GM12878 (cell line): ENCODE measurements around the gene TNFAIP2. TPM values are rescaled to one million over a fixed set of nuclear protein-coding genes. Genes with fewer than 3 reads are reported as not detected.

Experiments used
- BCL3 ChIP-seq: IDR thresholded peaks from 2 replicates; pipeline ENCODE4 v1.6.1; 2011; ENCODE audit warnings: borderline replicate concordance, low read depth, mild to moderate bottlenecking, moderate library complexity, low read length; ENCODE audit not compliant: insufficient read depth, poor library complexity, severe bottlenecking
- BRCA1 ChIP-seq: IDR thresholded peaks from 2 replicates; pipeline ENCODE4 v1.6.1; 2011; ENCODE audit warnings: low read depth, low read length, improper control_type of control experiment
- CBFB ChIP-seq: IDR thresholded peaks from 2 replicates; pipeline ENCODE4 v1.6.1; 2016; ENCODE audit warnings: antibody characterized with exemption, low read depth
- CREM ChIP-seq: IDR thresholded peaks from 2 replicates; pipeline ENCODE4 v1.6.1; 2014; ENCODE audit warnings: antibody characterized with exemption, low read depth
- HCFC1 ChIP-seq: fragments of 150-350 bp; IDR thresholded peaks from 2 replicates; pipeline ENCODE4 v1.6.1; 2014; ENCODE audit warnings: low read length
- HDAC2 ChIP-seq: fragments of 200-600 bp; sonication (generic); IDR thresholded peaks from 2 replicates; pipeline ENCODE4 v1.6.1; 2017
- IRF5 ChIP-seq: fragments of 450-650 bp; IDR thresholded peaks from 2 replicates; pipeline ENCODE4 v1.6.1; 2017; ENCODE audit warnings: borderline replicate concordance
- JUNB ChIP-seq: IDR thresholded peaks from 2 replicates; pipeline ENCODE4 v1.6.1; 2016; ENCODE audit warnings: antibody characterized with exemption, mild to moderate bottlenecking
- MEF2A ChIP-seq: IDR thresholded peaks from 2 replicates; pipeline ENCODE4 v1.6.1; 2011; ENCODE audit warnings: low read depth, mild to moderate bottlenecking, low read length, moderate library complexity; ENCODE audit not compliant: insufficient read depth
- MXI1 ChIP-seq: fragments of 150-350 bp; IDR thresholded peaks from 2 replicates; pipeline ENCODE4 v1.6.1; 2011; ENCODE audit warnings: low read depth, mild to moderate bottlenecking, inconsistent platforms, low read length, improper control_type of control experiment
- NFYA ChIP-seq: IDR thresholded peaks from 2 replicates; pipeline ENCODE4 v1.6.1; 2011; ENCODE audit warnings: low read depth, mild to moderate bottlenecking, low read length, improper control_type of control experiment, borderline replicate concordance
- POLR2AphosphoS5 ChIP-seq: IDR thresholded peaks from 2 replicates; pipeline ENCODE4 v1.6.1; 2011; ENCODE audit warnings: mild to moderate bottlenecking, low read length, inconsistent platforms
- POU2F2 ChIP-seq: IDR thresholded peaks from 3 replicates; pipeline ENCODE4 v1.6.1; 2011; ENCODE audit warnings: low read depth, mild to moderate bottlenecking, low read length, borderline replicate concordance
- SREBF2 ChIP-seq: IDR thresholded peaks from 2 replicates; pipeline ENCODE4 v1.6.1; 2012; ENCODE audit warnings: mild to moderate bottlenecking, low read length
- TAF1 ChIP-seq: IDR thresholded peaks from 2 replicates; pipeline ENCODE4 v1.6.1; 2011; ENCODE audit warnings: mild to moderate bottlenecking, low read depth, low read length, borderline replicate concordance
- YBX1 ChIP-seq: fragments of 450-650 bp; IDR thresholded peaks from 2 replicates; pipeline ENCODE4 v1.6.1; 2016; ENCODE audit warnings: antibody characterized with exemption
- ZBTB11 ChIP-seq: fragments of 450-650 bp; formaldehyde crosslinking; IDR thresholded peaks from 2 replicates; pipeline ENCODE4 v1.5.0; 2022; ENCODE audit warnings: mild to moderate bottlenecking, missing genetic modification characterization
- ZBTB4 ChIP-seq: fragments of 450-650 bp; formaldehyde crosslinking; IDR thresholded peaks from 2 replicates; pipeline ENCODE4 v1.4.0; 2022; ENCODE audit warnings: mild to moderate bottlenecking, moderate library complexity
- ZSCAN29 ChIP-seq: fragments of 450-650 bp; IDR thresholded peaks from 2 replicates; pipeline ENCODE4 v1.6.1; 2017; ENCODE audit warnings: mild to moderate bottlenecking, moderate library complexity
- polyA plus RNA-seq, 11 experiments: library from polyadenylated mRNA; depleted of rRNA in 4 of 11; unstranded in 6 of 11; stranded (reverse) in 5 of 11; fragments of >200 nt; fragmentation: Nextera tagmentation in 4 of 11; fragmentation: Illumina TruSeq in 1 of 11; extraction: Ambion mirVana in 4 of 11; extraction: Trizol in 1 of 11; gene quantifications; 1 replicate in 1 of 11; 2 replicates in 10 of 11; pipeline versions ENCODE4 v1.2.1 to v1.2.3, GENCODE V29; 2011 to 2016; ENCODE audit warnings: inconsistent platforms in 2 of 11, missing spikeins in 2 of 11, low read depth in 1 of 11
- total RNA-seq, 4 experiments: library from RNA; depleted of rRNA in 3 of 4; stranded (reverse); fragments of >200 nt in 3 of 4; fragmentation: Illumina TruSeq in 1 of 4; extraction: Trizol in 1 of 4; gene quantifications; 2 replicates each; pipeline versions ENCODE4 v1.2.1 to v1.2.3, GENCODE V29; 2013 to 2021
- TF ChIP-seq, protein P1 (sequence below): fragments of 450-650 bp; IDR thresholded peaks from 2 replicates; pipeline ENCODE4 v1.6.1; 2017; ENCODE audit warnings: mild to moderate bottlenecking

The TNFAIP2 gene
- total and polyA plus RNA-seq, 10 of the 15 experiments (the other 5 are each of a cell fraction or from before 2014, with no cell fraction given): 7.1 to 150 (median 74.5) TPM

GRCh38 chr14:103111232-103111868 lies 11.9 kb upstream of the TNFAIP2 start (continued):
- no peak for TF ChIP-seq ZSCAN29
- TF ChIP-seq POLR2AphosphoS5: no peak
- TF ChIP-seq, protein P1, sequence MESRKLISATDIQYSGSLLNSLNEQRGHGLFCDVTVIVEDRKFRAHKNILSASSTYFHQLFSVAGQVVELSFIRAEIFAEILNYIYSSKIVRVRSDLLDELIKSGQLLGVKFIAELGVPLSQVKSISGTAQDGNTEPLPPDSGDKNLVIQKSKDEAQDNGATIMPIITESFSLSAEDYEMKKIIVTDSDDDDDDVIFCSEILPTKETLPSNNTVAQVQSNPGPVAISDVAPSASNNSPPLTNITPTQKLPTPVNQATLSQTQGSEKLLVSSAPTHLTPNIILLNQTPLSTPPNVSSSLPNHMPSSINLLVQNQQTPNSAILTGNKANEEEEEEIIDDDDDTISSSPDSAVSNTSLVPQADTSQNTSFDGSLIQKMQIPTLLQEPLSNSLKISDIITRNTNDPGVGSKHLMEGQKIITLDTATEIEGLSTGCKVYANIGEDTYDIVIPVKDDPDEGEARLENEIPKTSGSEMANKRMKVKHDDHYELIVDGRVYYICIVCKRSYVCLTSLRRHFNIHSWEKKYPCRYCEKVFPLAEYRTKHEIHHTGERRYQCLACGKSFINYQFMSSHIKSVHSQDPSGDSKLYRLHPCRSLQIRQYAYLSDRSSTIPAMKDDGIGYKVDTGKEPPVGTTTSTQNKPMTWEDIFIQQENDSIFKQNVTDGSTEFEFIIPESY: no peak
- no peak for TF ChIP-seq IRF5
- TF ChIP-seq HDAC2: no peak
- TF ChIP-seq HCFC1: no peak
- TF ChIP-seq BRCA1: no peak
- TF ChIP-seq TAF1: no peak
- TF ChIP-seq YBX1: no peak
- TF ChIP-seq POU2F2: 0 out of 3 replicates have a peak, but pooled peaks have one; percentile 11
- TF ChIP-seq BCL3: no peak
- no peak for TF ChIP-seq NFYA
- no peak for TF ChIP-seq ZBTB4
- peak; percentile 32; the same call in 1 of the 2 replicates for TF ChIP-seq CREM
- TF ChIP-seq MXI1: no peak
- TF ChIP-seq SREBF2: no peak
- TF ChIP-seq CBFB: no peak
- TF ChIP-seq ZBTB11 (CRISPR knock-in tag): no peak
- no peak for TF ChIP-seq JUNB
- TF ChIP-seq MEF2A: no peak
